HG02973 (cell line): ENCODE measurements around the gene THEMIS.
"Not testable (repeated sequence)": the region's sequence is repeated elsewhere in the genome, so short reads cannot be mapped to it uniquely, and the experiment has no call there.

ENCODE experiments used
- ATAC-seq: cut with Tn5 transposase; IDR thresholded peaks from one replicate; pipeline ENCODE4 v1.9.1; 2021; ENCODE audit warnings: moderate library complexity; ENCODE audit not compliant: unreplicated experiment

THEMIS gene

GRCh38 chr6:127738423-127738822 is 162.4 kb downstream of the THEMIS start:
- ATAC-seq = no peak

DNA sequence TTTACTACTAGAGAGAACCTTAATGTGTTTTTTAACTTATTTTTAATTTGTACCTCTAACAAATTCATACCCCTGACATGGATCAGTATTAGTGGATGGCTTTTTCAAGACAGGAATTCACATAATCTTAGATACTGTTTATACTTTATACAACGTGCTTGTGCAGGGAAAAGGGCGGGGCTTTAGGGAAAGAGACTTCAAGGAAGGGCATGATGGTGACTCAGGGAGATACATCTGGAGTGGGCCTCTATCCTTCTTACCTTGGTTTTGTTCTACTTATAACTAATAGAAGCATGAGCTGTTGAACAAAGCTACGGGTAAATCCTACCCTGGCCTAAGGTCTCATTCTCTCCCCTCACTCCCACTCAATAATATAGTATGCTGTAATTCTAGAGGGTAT is 163.1 kb downstream of the THEMIS start:
- no peak for ATAC-seq

- ATAC-seq = peak; percentile 92
These were observed 163.8 kb downstream of the THEMIS start for GRCh38 chr6:127737009-127737486.

GRCh38 chr6:127732927-127733326 is 167.9 kb downstream of the THEMIS start:
- no peak for ATAC-seq

DNA sequence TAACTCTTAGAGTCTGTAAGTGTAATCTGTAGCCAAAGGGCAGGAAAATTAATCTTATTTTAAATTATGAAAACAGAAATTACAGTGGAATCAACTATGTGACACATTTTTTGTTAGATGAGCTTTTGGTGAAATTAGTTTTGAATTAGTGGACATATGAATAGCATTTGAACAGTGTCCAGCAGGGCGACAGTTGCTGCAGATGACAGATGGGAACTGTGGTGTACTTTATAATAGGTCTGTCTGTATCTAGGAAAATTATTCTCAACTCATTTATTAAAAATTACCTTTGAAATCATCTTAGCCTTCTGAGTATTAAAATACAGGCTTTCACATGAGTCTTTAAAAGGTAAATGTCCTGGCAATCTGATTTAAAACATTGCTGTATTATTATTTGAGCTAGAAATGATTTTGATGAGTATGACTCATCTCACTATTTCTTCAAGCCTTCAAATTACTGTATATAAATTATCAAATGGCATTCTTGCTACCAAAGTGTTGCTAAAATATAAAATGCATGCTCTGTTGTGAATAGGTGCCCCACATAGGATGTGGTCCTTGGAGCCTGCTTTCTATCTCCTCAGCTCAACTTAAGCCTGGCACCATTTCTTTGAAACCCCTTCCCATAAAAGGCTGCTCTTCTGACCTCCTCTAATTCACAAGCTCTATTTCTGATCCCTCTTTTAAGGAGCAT is 173.5 kb downstream of the THEMIS start:
- ATAC-seq = no peak

DNA sequence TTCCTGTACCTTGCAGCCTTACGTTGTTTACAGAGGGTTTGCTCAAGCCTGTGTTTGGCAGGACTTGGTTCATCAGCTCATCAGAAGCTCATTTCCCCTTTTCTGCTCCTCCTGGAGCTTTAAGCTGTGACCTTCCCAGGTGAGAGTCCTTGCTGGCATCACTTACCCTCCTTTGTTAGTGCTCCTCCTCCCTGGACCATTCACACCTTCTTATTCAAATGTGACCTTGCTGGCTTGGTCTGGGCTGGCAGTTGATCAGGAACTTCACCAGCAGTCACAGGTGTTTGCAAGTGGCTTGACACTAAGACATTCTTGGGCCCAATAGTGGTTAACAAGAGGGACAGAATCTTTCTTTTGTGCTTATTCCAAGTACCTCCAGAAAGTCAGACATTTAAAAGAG is 175.0 kb downstream of the THEMIS start:
- ATAC-seq = no peak

DNA sequence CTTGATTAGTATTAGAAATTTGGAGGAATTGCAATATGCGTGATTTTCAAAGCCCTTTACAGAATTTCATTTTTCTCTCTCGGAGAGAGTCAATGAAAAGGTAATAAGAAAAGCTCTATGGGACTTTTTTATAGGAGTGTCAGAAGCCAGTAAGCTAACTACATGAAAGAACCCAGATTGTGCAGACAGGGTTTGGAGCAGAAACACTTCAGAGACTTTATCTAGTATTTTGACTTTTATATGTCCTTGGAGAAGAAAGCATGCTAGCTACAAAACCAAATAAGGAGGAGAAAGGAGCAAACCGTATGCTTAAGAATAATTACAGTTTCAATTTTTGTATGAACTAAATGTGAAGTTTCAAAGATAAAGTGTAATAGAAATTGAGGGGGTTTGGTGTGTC is 182.2 kb downstream of the THEMIS start:
- ATAC-seq = no peak

DNA sequence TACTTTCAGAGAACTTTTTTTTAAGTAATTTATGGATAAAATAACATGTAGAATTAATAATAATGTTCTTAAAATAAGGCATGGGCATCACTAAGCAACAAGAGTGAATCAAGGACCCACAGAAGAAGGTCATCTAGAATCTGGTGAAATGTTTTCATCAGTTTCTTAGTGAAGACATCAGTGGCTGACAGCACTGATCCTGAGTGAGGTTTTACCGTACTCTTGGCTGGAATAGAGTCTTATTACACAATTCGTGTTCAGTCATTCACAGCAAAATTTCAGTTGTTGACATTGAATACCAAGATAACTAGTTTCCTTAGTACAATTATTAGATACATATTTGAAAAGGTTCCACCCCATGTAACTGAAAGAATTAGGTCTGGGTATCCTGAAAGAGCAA is 183.5 kb downstream of the THEMIS start:
- no peak for ATAC-seq

- no peak for ATAC-seq
These were observed 184.4 kb downstream of the THEMIS start for GRCh38 chr6:127716465-127716864.

DNA sequence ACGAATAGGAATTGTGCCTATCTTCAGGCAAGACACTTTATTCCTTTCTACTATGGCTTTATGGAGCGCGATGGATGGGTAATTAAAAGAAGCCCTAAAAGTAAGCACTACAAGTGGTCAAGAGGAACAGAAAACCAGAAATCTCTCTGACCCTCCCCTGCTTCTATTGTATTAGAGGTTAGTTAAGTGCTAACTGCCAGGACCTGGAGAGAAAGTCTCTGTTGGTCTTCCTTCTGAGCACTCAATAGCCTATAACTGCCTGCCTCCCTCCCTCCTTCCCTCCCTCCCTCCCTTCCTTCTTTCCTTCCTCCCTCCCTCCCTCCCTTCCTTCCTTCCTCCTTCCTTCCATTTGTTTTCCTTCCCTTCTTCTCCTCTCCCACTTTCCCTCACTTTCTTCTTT is 190.2 kb downstream of the THEMIS start:
- no peak for ATAC-seq

GRCh38 chr6:127706216-127706615 is 194.6 kb downstream of the THEMIS start:
- no peak for ATAC-seq

- no peak for ATAC-seq
These were observed 205.8 kb downstream of the THEMIS start for GRCh38 chr6:127695108-127695507.

GRCh38 chr6:127691146-127691545 is 209.7 kb downstream of the THEMIS start:
- ATAC-seq = no peak

DNA sequence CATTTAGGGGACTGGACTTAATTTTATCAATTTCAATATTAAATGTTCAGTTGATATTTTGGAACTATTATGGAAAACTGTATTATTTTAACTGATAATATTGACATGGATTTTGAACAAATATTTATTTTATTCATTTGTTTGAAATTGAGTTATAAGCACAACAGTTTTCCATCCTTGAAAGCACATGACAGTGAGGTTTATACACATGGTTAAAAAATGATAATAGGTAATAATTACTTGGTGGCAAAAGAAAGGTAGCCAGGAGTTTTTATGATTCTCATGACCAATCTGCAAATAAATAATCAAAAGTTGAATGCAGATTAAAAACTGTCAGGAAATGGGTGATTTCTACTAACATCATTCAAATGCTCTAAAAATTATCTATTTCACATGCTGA is 210.3 kb downstream of the THEMIS start:
- ATAC-seq = no peak

GRCh38 chr6:127690092-127690491 is 210.8 kb downstream of the THEMIS start:
- ATAC-seq = no peak

DNA sequence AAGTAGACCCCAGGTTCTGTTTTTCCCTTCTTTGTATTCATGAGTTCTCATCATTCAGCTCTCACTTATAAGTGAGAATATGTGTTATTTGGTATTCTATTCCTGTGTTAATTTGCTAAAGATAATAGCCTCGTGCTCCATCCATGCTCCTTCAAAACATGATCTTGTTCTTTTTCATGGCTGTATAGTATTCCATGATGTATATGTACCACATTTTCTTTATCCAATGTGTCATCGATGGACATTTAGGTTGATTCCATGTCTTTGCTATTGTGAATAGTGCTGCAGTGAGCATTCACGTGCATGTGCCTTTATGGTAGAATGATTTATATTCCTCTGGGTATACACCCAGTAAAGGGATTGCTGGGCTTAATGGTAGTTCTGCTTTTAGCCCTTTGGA is 213.4 kb downstream of the THEMIS start:
- ATAC-seq = not testable (repeated sequence)

DNA sequence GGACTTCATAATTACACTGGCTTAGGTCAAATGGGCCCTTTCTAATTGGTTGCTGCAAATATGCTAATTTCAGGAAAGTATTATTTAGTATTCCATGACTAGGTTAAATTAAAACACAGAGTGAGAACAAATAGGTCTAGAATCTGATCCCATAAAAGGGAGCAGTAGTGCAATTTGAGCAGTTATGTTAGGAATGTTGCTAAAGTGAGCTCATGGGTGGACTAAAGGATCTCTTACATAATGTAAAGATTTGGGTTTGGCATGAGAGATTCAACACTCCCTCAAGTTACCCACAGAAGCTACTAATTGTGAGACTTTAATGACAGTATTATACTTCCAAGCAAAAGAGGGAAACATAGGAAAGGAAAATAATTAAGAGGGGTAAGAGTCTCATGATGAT is 214.8 kb downstream of the THEMIS start:
- ATAC-seq = no peak

DNA sequence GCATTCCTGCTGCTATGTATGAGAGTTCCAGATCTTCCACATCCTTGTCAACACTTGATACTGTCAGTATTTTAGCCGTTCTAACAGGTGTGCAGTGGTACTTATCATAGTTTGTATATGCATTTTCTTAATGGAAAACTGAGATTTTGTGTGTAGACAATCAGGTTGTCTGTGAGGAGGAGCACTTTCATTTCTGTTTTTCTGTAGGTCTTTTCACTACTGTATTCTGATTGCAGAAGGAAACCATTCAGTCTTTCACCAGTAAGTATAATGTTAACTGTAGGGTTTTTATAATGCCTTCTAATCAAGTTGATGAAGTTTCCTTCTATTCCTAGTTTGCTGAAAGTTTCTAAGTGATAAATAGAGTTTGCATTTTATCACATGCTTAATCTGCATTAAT is 216.4 kb downstream of the THEMIS start:
- no peak for ATAC-seq
